Amniotic epithelial cell (primary cell): ENCODE measurements around the gene DPEP2.
A peak's percentile ranks its signal among the peaks of the same experiment; 100 is the strongest.
"Not testable (repeated sequence)": the region's sequence is repeated elsewhere in the genome, so short reads cannot be mapped to it uniquely, and the experiment has no call there.

Source experiments
- DNase-seq: peaks from one replicate; pipeline ENCODE4 v3.0.0-alpha.2; 2010; ENCODE audit warnings: low read depth

Gene DPEP2

GRCh38 chr16:67975321-67976105 is 23.8 kb downstream of the DPEP2 start:
- DNase-seq = no peak

- not testable (repeated sequence) for DNase-seq
These were observed 27.0 kb downstream of the DPEP2 start for GRCh38 chr16:67972285-67972684.

- no peak for DNase-seq
These were observed 28.2 kb downstream of the DPEP2 start for GRCh38 chr16:67971111-67971510.

GRCh38 chr16:67969254-67970039 is 29.8 kb downstream of the DPEP2 start:
- no peak for DNase-seq

- peak; percentile 63 for DNase-seq
These were observed 30.7 kb downstream of the DPEP2 start, which contains the start of gene SLC12A4 for GRCh38 chr16:67968400-67969253. TSS of gene SLC12A4 (minus strand) at chr16:67968637. CDS start at chr16:67968553, 84 bp downstream.

- DNase-seq = no peak
These were observed 31.3 kb downstream of the DPEP2 start for GRCh38 chr16:67967958-67968399.

- DNase-seq = no peak
These were observed 31.9 kb downstream of the DPEP2 start for GRCh38 chr16:67967183-67967957.

GRCh38 chr16:67966549-67967182 is 32.6 kb downstream of the DPEP2 start:
- DNase-seq = peak; percentile 26

- no peak for DNase-seq
These were observed 33.4 kb downstream of the DPEP2 start for GRCh38 chr16:67965668-67966548.

- no peak for DNase-seq
These were observed 34.7 kb downstream of the DPEP2 start for GRCh38 chr16:67964477-67965131.

- peak; percentile 51 for DNase-seq
These were observed 35.5 kb downstream of the DPEP2 start for GRCh38 chr16:67963662-67964321.

GRCh38 chr16:67963292-67963661 is 36.0 kb downstream of the DPEP2 start:
- no peak for DNase-seq

- DNase-seq = no peak
These were observed 37.1 kb downstream of the DPEP2 start for GRCh38 chr16:67962135-67962534.

GRCh38 chr16:67961551-67961957 is 37.7 kb downstream of the DPEP2 start:
- DNase-seq = no peak

GRCh38 chr16:67959536-67960329 is 39.6 kb downstream of the DPEP2 start:
- DNase-seq = no peak

- no peak for DNase-seq
These were observed 41.7 kb downstream of the DPEP2 start for GRCh38 chr16:67957622-67958021.

- DNase-seq = no peak
These were observed 44.7 kb downstream of the DPEP2 start for GRCh38 chr16:67954421-67955196.
